Activated CD8-positive, alpha-beta memory T cell treated with anti-CD3 and anti-CD28 coated beads, Interleukin-2, amount 10 ng/mL, durations not matched to agents 7 days and 5 days (primary cell): ENCODE measurements around the gene DYRK1A. TPM values are rescaled to one million over a fixed set of nuclear protein-coding genes. Genes with fewer than 3 reads are reported as not detected.

Experiments
- ATAC-seq: fragments of 150-1000 bp; cut with Tn5 transposase; one replicate; pipeline ENCODE4 v1.10.0; 2021; ENCODE audit warnings: moderate library complexity
- CTCF ChIA-PET: fragments of 350-600 bp; sonication (Branson Sonifier 250); formaldehyde crosslinking; loops from one replicate; lab custom pipeline; 2021; ENCODE audit warnings: antibody characterized with exemption; lab: Charles Lee
- DNase-seq: peaks from one replicate; pipeline ENCODE4 v3.0.0-alpha.2; 2020
- H3K27ac Mint-ChIP-seq: one replicate; pipeline ENCODE4 v1.8.0; 2021; ENCODE audit warnings: mild to moderate bottlenecking, mixed read lengths
- H3K27me3 Mint-ChIP-seq: one replicate; pipeline ENCODE4 v1.8.0; 2021; ENCODE audit warnings: mixed read lengths
- H3K36me3 Mint-ChIP-seq: one replicate; pipeline ENCODE4 v1.8.0; 2021; ENCODE audit warnings: mild to moderate bottlenecking, mixed read lengths
- H3K4me1 Mint-ChIP-seq: one replicate; pipeline ENCODE4 v1.8.0; 2021; ENCODE audit warnings: mixed read lengths
- H3K4me3 Mint-ChIP-seq: one replicate; pipeline ENCODE4 v1.8.0; 2021; ENCODE audit warnings: mild to moderate bottlenecking, moderate library complexity, mixed read lengths
- H3K9me3 Mint-ChIP-seq: one replicate; pipeline ENCODE4 v1.8.0; 2022; ENCODE audit warnings: low read depth, mixed read lengths
- total RNA-seq, 2 experiments: library from RNA; stranded (reverse); gene quantifications; one replicate each; pipeline ENCODE4 v1.2.3, GENCODE V29; 2021

Gene DYRK1A
- total RNA-seq, 2 experiments from 2014 or later = 75.7 to 83.3 TPM

- no peak for ATAC-seq
- DNase-seq = no peak
- no peaks in the 10 kb centered on the region for H3K27me3 Mint-ChIP-seq
- H3K27ac Mint-ChIP-seq = peak overlapping the region; percentile 89
- no peaks in the 10 kb centered on the region for H3K9me3 Mint-ChIP-seq
- CTCF ChIA-PET = interaction anchor here (1.0 to 2.3 kb wide), 8 partner anchors 10 to 149 kb away, joined by 3 to 10 read pairs (median 3); partner anchors contain the start of gene VPS26C
- H3K36me3 Mint-ChIP-seq = peaks cover 11% of the 10 kb centered on the region
- H3K4me3 Mint-ChIP-seq = peak overlapping the region; percentile 88
- peaks cover 57% of the 10 kb centered on the region for H3K4me1 Mint-ChIP-seq
Measured at GRCh38 chr21:37369307-37369854, 2.8 kb downstream of the DYRK1A start.

- DNase-seq (no peak), ATAC-seq (no peak)
- peak overlapping the region; percentile 88 for H3K4me3 Mint-ChIP-seq
- peak overlapping the region; percentile 89 for H3K27ac Mint-ChIP-seq
- no peaks in the 10 kb centered on the region for H3K27me3 Mint-ChIP-seq
- H3K4me1 Mint-ChIP-seq = peaks cover 59% of the 10 kb centered on the region
- peaks cover 11% of the 10 kb centered on the region for H3K36me3 Mint-ChIP-seq
- CTCF ChIA-PET = interaction anchor here (1.0 to 2.1 kb wide), 6 partner anchors 9 to 204 kb away, joined by 3 to 10 read pairs (median 3); no protein-coding TSS in a partner anchor
- no peaks in the 10 kb centered on the region for H3K9me3 Mint-ChIP-seq
Measured at GRCh38 chr21:37370152-37371040, 3.8 kb downstream of the DYRK1A start.

GRCh38 chr21:37371041-37371397, 4.4 kb downstream of the DYRK1A start:
- H3K4me1 Mint-ChIP-seq = peaks cover 61% of the 10 kb centered on the region
- no peaks in the 10 kb centered on the region for H3K9me3 Mint-ChIP-seq
- no peaks in the 10 kb centered on the region for H3K27me3 Mint-ChIP-seq
- no peak for DNase-seq
- peak overlapping the region; percentile 88 for H3K4me3 Mint-ChIP-seq
- ATAC-seq = no peak
- peaks cover 14% of the 10 kb centered on the region for H3K36me3 Mint-ChIP-seq
- H3K27ac Mint-ChIP-seq = peak overlapping the region; percentile 89
- CTCF ChIA-PET = interaction anchor here (1.3 to 1.4 kb wide), 4 partner anchors 37 to 204 kb away, joined by 3 to 4 read pairs (median 4); no protein-coding TSS in a partner anchor

GRCh38 chr21:37372127-37372731, 5.7 kb downstream of the DYRK1A start:
- Mint-ChIP-seq H3K36me3 (peaks cover 18% of the 10 kb centered on the region), H3K4me3 (no peak overlapping the region), H3K27me3 (no peaks in the 10 kb centered on the region), H3K9me3 (no peaks in the 10 kb centered on the region), H3K4me1 (peaks cover 67% of the 10 kb centered on the region), H3K27ac (no peak overlapping the region)
- CTCF ChIA-PET = interaction anchor here (0.8 to 1.4 kb wide), 3 partner anchors 10 to 144 kb away, joined by 3 to 4 read pairs (median 3); no protein-coding TSS in a partner anchor
- ATAC-seq = no peak
- no peak for DNase-seq

GRCh38 chr21:37372951-37373350, 6.4 kb downstream of the DYRK1A start:
- Mint-ChIP-seq H3K4me1 (peaks cover 74% of the 10 kb centered on the region), H3K9me3 (no peaks in the 10 kb centered on the region), H3K4me3 (no peak overlapping the region), H3K27ac (no peak overlapping the region), H3K36me3 (peaks cover 21% of the 10 kb centered on the region), H3K27me3 (no peaks in the 10 kb centered on the region)
- CTCF ChIA-PET = no interaction called here
- ATAC-seq = no peak
- no peak for DNase-seq

- H3K4me1 Mint-ChIP-seq = peaks cover 75% of the 10 kb centered on the region
- CTCF ChIA-PET = interaction anchor here (0.7 to 1.7 kb wide), 2 partner anchors 11 to 166 kb away, joined by 3 to 4 read pairs; no protein-coding TSS in a partner anchor
- no peaks in the 10 kb centered on the region for H3K27me3 Mint-ChIP-seq
- no peak overlapping the region for H3K4me3 Mint-ChIP-seq
- H3K9me3 Mint-ChIP-seq = no peaks in the 10 kb centered on the region
- no peak for ATAC-seq
- no peak for DNase-seq
- no peak overlapping the region for H3K27ac Mint-ChIP-seq
- H3K36me3 Mint-ChIP-seq = peaks cover 17% of the 10 kb centered on the region
Measured at GRCh38 chr21:37373539-37373938, 7.0 kb downstream of the DYRK1A start.

- Mint-ChIP-seq H3K27me3 (no peaks in the 10 kb centered on the region), H3K4me1 (peaks cover 79% of the 10 kb centered on the region), H3K36me3 (peaks cover 19% of the 10 kb centered on the region), H3K9me3 (no peaks in the 10 kb centered on the region), H3K27ac (no peak overlapping the region), H3K4me3 (no peak overlapping the region)
- CTCF ChIA-PET = interaction anchor here (0.7 to 1.7 kb wide), 6 partner anchors 11 to 190 kb away, joined by 3 to 4 read pairs (median 3); no protein-coding TSS in a partner anchor
- ATAC-seq = no peak
- DNase-seq = no peak
Measured at GRCh38 chr21:37374027-37374426, 7.5 kb downstream of the DYRK1A start.

- Mint-ChIP-seq H3K9me3 (peaks cover 2% of the 10 kb centered on the region), H3K36me3 (peaks cover 24% of the 10 kb centered on the region), H3K27me3 (no peaks in the 10 kb centered on the region), H3K4me1 (peaks cover 74% of the 10 kb centered on the region), H3K4me3 (no peak overlapping the region), H3K27ac (no peak overlapping the region)
- CTCF ChIA-PET = no interaction called here
- DNase-seq = no peak
- no peak for ATAC-seq
Measured at GRCh38 chr21:37375866-37376574, 9.4 kb downstream of the DYRK1A start.

- no peak for ATAC-seq
- no peak overlapping the region for H3K4me3 Mint-ChIP-seq
- CTCF ChIA-PET = no interaction called here
- H3K27ac Mint-ChIP-seq = no peak overlapping the region
- peaks cover 42% of the 10 kb centered on the region for H3K36me3 Mint-ChIP-seq
- H3K4me1 Mint-ChIP-seq = peaks cover 68% of the 10 kb centered on the region
- peaks cover 6% of the 10 kb centered on the region for H3K9me3 Mint-ChIP-seq
- no peaks in the 10 kb centered on the region for H3K27me3 Mint-ChIP-seq
- DNase-seq = no peak
Measured at GRCh38 chr21:37378700-37379139, 12.1 kb downstream of the DYRK1A start.

- Mint-ChIP-seq H3K27me3 (no peaks in the 10 kb centered on the region), H3K27ac (no peak overlapping the region), H3K4me1 (peaks cover 72% of the 10 kb centered on the region), H3K4me3 (no peak overlapping the region), H3K9me3 (peaks cover 6% of the 10 kb centered on the region), H3K36me3 (peaks cover 42% of the 10 kb centered on the region)
- DNase-seq (no peak), ATAC-seq (no peak)
- CTCF ChIA-PET = interaction anchor here (0.9 kb wide), 1 partner anchor 11 kb away, joined by 3 read pairs; no protein-coding TSS in a partner anchor
Measured at GRCh38 chr21:37380349-37381323, 14.1 kb downstream of the DYRK1A start.

- Mint-ChIP-seq H3K27ac (no peak overlapping the region), H3K9me3 (peaks cover 6% of the 10 kb centered on the region), H3K4me3 (no peak overlapping the region), H3K36me3 (peaks cover 36% of the 10 kb centered on the region), H3K27me3 (no peaks in the 10 kb centered on the region), H3K4me1 (peaks cover 69% of the 10 kb centered on the region)
- DNase-seq = no peak
- CTCF ChIA-PET = interaction anchor here (0.6 to 1.4 kb wide), 3 partner anchors 9 to 13 kb away, joined by 3 to 5 read pairs (median 3); no protein-coding TSS in a partner anchor
- no peak for ATAC-seq
Measured at GRCh38 chr21:37381883-37382585, 15.5 kb downstream of the DYRK1A start.
